HepG2 (cell line): ENCODE measurements around the gene MAPK12. TPM values are rescaled to one million over a fixed set of nuclear protein-coding genes. Genes with fewer than 3 reads are reported as not detected.

ENCODE experiments used
- CBX2 ChIP-seq, 2 experiments: fragments of 200-600 bp in 1 of 2; sonication (generic); formaldehyde crosslinking in 1 of 2; IDR thresholded peaks; 2 replicates each; pipeline versions ENCODE4 v1.7.0 to v1.8.1; 2018 to 2022; ENCODE audit warnings: low read depth in 2 of 2, low read length in 1 of 2, mild to moderate bottlenecking in 1 of 2, missing genetic modification reagents in 1 of 2
- RFX1 ChIP-seq: fragments of 450-650 bp; IDR thresholded peaks from 2 replicates; pipeline ENCODE4 v1.6.1; 2017
- TCF7L2 ChIP-seq: IDR thresholded peaks from 2 replicates; pipeline ENCODE4 v1.6.1; 2011; ENCODE audit warnings: mild to moderate bottlenecking, low read depth, low read length, moderate library complexity
- ZBTB1 ChIP-seq: sonication (generic); formaldehyde crosslinking; IDR thresholded peaks from 2 replicates; pipeline ENCODE4 v1.4.0; 2020; ENCODE audit warnings: missing genetic modification reagents, borderline replicate concordance
- ZNF24 ChIP-seq: fragments of 450-650 bp; IDR thresholded peaks from 2 replicates; pipeline ENCODE4 v1.6.1; 2017; ENCODE audit warnings: antibody characterized with exemption, mild to moderate bottlenecking
- ZNF251 ChIP-seq: sonication (generic); formaldehyde crosslinking; IDR thresholded peaks from 2 replicates; pipeline ENCODE4 v1.9.0; 2021; ENCODE audit warnings: mild to moderate bottlenecking, missing genetic modification reagents
- ZNF432 ChIP-seq: sonication (generic); formaldehyde crosslinking; IDR thresholded peaks from 2 replicates; pipeline ENCODE4 v1.5.0; 2020; ENCODE audit warnings: missing genetic modification reagents, mild to moderate bottlenecking, borderline replicate concordance
- polyA plus RNA-seq, 8 experiments: library from polyadenylated mRNA; depleted of rRNA in 3 of 8; stranded (reverse) in 7 of 8; unstranded in 1 of 8; fragments of >200 nt; fragmentation: Illumina TruSeq in 4 of 8; extraction: Trizol in 4 of 8; gene quantifications; 2 replicates each; pipeline versions ENCODE4 v1.2.1 to v1.2.3, GENCODE V29; 2011 to 2016; ENCODE audit warnings: low read depth in 4 of 8, missing spikeins in 1 of 8, mixed read lengths in 1 of 8; ENCODE audit not compliant: insufficient read depth in 1 of 8
- total RNA-seq, 5 experiments: library from RNA; depleted of rRNA; stranded (reverse); fragments of >200 nt; fragmentation: Illumina TruSeq; extraction: Trizol; gene quantifications; 2 replicates each; pipeline ENCODE4 v1.2.3, GENCODE V29; 2016; ENCODE audit warnings: low read depth in 1 of 5
- TF ChIP-seq, protein P1 (sequence below): sonication (generic); formaldehyde crosslinking; conservative IDR thresholded peaks from 2 replicates; pipeline ENCODE4 v1.8.1; 2023; ENCODE audit warnings: missing genetic modification reagents
- TF ChIP-seq, protein P2 (sequence below): sonication (generic); formaldehyde crosslinking; IDR thresholded peaks from 2 replicates; pipeline ENCODE4 v1.8.1; 2023; ENCODE audit warnings: mild to moderate bottlenecking, missing genetic modification reagents, borderline replicate concordance
- TF ChIP-seq, protein P3 (sequence below): sonication (generic); formaldehyde crosslinking; IDR thresholded peaks from 2 replicates; pipeline ENCODE4 v1.4.0; 2020; ENCODE audit warnings: missing genetic modification reagents
- TF ChIP-seq, protein P4 (sequence below): sonication (generic); formaldehyde crosslinking; IDR thresholded peaks from 2 replicates; pipeline ENCODE4 v1.8.1; 2023; ENCODE audit warnings: mild to moderate bottlenecking, inconsistent platforms, moderate library complexity, missing genetic modification reagents, borderline replicate concordance
- TF ChIP-seq, protein P5 (sequence below): sonication (generic); formaldehyde crosslinking; IDR thresholded peaks from 2 replicates; pipeline ENCODE4 v1.5.0; 2020; ENCODE audit warnings: mild to moderate bottlenecking, missing genetic modification reagents, borderline replicate concordance
- TF ChIP-seq, protein P6 (sequence below): sonication (generic); formaldehyde crosslinking; IDR thresholded peaks from 2 replicates; pipeline ENCODE4 v1.4.0; 2020; ENCODE audit warnings: mild to moderate bottlenecking, missing genetic modification reagents
- TF ChIP-seq, protein P7 (sequence below), 2 experiments: IDR thresholded peaks; 2 replicates each; pipeline ENCODE4 v1.6.1; 2011 to 2012; ENCODE audit warnings: low read length in 2 of 2, borderline replicate concordance in 1 of 2, low read depth in 1 of 2, mild to moderate bottlenecking in 1 of 2, moderate library complexity in 1 of 2

The MAPK12 gene
- total and polyA plus RNA-seq, 2 of the 13 experiments (the other 11 are each of a cell fraction or from before 2014, with no cell fraction given) = 22.2 to 23.3 TPM

DNA sequence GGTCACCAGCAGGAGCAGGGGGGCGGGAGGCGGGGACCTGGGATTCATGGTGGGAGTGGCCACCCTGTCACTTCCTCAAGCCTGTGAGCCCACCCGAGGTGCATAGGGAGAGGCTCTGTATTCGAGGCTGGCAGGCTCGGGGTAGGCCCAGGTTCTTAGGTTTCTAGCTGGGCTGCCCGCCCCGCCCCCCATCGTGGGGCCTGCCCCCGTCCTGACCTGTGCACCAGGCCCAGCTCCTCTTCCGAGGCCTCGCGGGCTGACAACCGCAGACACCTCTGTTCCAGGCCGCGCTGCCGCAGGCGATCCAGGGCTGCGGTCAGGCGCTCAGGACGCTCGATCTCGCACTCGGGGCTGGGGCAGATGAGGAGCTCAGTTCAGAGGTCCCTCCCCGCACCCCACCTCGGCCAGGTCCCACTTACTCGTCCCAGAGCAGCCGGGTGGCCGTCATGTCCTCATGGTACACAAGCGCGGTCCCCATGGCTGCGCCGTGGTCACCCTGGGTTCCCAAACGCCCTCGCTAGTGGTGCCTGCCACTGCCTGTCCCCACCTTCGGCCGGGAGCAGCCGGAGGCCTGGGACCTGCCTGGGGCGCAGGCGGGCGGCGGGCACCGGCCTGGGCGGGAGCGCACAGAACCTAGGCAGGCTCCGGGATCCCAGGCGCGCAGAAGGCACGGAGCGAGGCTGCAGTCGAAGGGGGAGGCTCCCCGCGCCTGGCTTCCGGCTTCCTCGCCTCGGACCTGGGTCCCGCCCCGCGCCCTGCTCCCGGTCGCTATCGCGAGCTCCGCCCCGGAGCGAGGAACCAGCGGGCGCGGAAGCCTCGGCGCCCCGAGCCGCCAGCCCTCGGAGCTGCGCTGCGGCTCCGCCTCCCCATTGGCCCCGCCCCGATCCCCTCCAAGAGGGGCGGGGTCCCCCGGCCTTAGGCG, 10.7 kb downstream of the MAPK12 start, which contains the start of gene HDAC10 (continued):
- TF ChIP-seq, protein P1, sequence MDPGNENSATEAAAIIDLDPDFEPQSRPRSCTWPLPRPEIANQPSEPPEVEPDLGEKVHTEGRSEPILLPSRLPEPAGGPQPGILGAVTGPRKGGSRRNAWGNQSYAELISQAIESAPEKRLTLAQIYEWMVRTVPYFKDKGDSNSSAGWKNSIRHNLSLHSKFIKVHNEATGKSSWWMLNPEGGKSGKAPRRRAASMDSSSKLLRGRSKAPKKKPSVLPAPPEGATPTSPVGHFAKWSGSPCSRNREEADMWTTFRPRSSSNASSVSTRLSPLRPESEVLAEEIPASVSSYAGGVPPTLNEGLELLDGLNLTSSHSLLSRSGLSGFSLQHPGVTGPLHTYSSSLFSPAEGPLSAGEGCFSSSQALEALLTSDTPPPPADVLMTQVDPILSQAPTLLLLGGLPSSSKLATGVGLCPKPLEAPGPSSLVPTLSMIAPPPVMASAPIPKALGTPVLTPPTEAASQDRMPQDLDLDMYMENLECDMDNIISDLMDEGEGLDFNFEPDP = 0 out of 2 replicates have a peak, but pooled peaks have one; percentile 44
- TF ChIP-seq, protein P2, sequence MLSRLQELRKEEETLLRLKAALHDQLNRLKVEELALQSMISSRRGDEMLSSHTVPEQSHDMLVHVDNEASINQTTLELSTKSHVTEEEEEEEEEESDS (CRISPR knock-in tag) = no peak
- TF ChIP-seq ZNF251 (no peak), CBX2 (IDR thresholded peaks at IDR 0.05; ENCODE audit: low read depth, low read length) (no peak), CBX2 (CRISPR knock-in tag; IDR thresholded peaks at IDR 0.05; ENCODE audit: low read depth) (0 out of 2 replicates have a peak, but pooled peaks have one; percentile 8), ZNF432 (CRISPR knock-in tag) (no peak), RFX1 (no peak), ZNF24 (no peak), ZBTB1 (CRISPR knock-in tag) (no peak), TCF7L2 (no peak)
- TF ChIP-seq, protein P3, sequence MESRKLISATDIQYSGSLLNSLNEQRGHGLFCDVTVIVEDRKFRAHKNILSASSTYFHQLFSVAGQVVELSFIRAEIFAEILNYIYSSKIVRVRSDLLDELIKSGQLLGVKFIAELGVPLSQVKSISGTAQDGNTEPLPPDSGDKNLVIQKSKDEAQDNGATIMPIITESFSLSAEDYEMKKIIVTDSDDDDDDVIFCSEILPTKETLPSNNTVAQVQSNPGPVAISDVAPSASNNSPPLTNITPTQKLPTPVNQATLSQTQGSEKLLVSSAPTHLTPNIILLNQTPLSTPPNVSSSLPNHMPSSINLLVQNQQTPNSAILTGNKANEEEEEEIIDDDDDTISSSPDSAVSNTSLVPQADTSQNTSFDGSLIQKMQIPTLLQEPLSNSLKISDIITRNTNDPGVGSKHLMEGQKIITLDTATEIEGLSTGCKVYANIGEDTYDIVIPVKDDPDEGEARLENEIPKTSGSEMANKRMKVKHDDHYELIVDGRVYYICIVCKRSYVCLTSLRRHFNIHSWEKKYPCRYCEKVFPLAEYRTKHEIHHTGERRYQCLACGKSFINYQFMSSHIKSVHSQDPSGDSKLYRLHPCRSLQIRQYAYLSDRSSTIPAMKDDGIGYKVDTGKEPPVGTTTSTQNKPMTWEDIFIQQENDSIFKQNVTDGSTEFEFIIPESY = no peak
- TF ChIP-seq, protein P4, sequence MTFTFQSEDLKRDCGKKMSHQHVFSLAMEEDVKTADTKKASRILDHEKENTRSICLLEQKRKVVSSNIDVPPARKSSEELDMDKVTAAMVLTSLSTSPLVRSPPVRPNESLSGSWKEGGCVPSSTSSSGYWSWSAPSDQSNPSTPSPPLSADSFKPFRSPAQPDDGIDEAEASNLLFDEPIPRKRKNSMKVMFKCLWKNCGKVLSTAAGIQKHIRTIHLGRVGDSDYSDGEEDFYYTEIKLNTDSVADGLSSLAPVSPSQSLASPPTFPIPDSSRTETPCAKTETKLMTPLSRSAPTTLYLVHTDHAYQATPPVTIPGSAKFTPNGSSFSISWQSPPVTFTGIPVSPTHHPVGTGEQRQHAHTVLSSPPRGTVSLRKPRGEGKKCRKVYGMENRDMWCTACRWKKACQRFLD (CRISPR knock-in tag) = no peak
- TF ChIP-seq, protein P5, sequence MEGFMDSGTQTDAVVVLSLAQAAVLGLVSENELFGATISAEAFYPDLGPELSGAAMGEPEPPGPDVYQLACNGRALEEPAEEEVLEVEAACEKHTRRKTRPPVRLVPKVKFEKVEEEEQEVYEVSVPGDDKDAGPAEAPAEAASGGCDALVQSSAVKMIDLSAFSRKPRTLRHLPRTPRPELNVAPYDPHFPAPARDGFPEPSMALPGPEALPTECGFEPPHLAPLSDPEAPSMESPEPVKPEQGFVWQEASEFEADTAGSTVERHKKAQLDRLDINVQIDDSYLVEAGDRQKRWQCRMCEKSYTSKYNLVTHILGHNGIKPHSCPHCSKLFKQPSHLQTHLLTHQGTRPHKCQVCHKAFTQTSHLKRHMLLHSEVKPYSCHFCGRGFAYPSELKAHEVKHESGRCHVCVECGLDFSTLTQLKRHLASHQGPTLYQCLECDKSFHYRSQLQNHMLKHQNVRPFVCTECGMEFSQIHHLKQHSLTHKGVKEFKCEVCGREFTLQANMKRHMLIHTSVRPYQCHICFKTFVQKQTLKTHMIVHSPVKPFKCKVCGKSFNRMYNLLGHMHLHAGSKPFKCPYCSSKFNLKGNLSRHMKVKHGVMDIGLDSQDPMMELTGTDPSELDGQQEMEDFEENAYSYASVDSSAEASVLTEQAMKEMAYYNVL (CRISPR knock-in tag) = no peak
- TF ChIP-seq, protein P6, sequence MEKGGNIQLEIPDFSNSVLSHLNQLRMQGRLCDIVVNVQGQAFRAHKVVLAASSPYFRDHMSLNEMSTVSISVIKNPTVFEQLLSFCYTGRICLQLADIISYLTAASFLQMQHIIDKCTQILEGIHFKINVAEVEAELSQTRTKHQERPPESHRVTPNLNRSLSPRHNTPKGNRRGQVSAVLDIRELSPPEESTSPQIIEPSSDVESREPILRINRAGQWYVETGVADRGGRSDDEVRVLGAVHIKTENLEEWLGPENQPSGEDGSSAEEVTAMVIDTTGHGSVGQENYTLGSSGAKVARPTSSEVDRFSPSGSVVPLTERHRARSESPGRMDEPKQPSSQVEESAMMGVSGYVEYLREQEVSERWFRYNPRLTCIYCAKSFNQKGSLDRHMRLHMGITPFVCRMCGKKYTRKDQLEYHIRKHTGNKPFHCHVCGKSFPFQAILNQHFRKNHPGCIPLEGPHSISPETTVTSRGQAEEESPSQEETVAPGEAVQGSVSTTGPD = no peak
- TF ChIP-seq, protein P7, sequence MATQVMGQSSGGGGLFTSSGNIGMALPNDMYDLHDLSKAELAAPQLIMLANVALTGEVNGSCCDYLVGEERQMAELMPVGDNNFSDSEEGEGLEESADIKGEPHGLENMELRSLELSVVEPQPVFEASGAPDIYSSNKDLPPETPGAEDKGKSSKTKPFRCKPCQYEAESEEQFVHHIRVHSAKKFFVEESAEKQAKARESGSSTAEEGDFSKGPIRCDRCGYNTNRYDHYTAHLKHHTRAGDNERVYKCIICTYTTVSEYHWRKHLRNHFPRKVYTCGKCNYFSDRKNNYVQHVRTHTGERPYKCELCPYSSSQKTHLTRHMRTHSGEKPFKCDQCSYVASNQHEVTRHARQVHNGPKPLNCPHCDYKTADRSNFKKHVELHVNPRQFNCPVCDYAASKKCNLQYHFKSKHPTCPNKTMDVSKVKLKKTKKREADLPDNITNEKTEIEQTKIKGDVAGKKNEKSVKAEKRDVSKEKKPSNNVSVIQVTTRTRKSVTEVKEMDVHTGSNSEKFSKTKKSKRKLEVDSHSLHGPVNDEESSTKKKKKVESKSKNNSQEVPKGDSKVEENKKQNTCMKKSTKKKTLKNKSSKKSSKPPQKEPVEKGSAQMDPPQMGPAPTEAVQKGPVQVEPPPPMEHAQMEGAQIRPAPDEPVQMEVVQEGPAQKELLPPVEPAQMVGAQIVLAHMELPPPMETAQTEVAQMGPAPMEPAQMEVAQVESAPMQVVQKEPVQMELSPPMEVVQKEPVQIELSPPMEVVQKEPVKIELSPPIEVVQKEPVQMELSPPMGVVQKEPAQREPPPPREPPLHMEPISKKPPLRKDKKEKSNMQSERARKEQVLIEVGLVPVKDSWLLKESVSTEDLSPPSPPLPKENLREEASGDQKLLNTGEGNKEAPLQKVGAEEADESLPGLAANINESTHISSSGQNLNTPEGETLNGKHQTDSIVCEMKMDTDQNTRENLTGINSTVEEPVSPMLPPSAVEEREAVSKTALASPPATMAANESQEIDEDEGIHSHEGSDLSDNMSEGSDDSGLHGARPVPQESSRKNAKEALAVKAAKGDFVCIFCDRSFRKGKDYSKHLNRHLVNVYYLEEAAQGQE (IDR thresholded peaks at IDR 0.05; ENCODE audit: borderline replicate concordance in 1 of 2, low read depth in 1 of 2, low read length in 2 of 2) = no peak
